Gastrocnemius medialis (tissue), 4 donors: ENCODE results near the gene STARD3.

Experiments
- CTCF ChIP-seq, 5 experiments: fragments of 450-650 bp in 3 of 5; fragments of 200-600 bp in 2 of 5; sonication (generic) in 2 of 5; IDR thresholded peaks in 4 of 5; conservative IDR thresholded peaks in 1 of 5; 1 replicate in 4 of 5; 2 replicates in 1 of 5; pipeline ENCODE4 v1.5.1; 2016 to 2019; ENCODE audit warnings: antibody characterized with exemption in 5 of 5, mild to moderate bottlenecking in 3 of 5, moderate library complexity in 3 of 5
- POLR2A ChIP-seq, 2 donors: fragments of 450-650 bp; IDR thresholded peaks; one replicate each; pipeline ENCODE4 v1.6.1; 2017; ENCODE audit warnings: antibody characterized with exemption in 2 of 2, mild to moderate bottlenecking in 2 of 2, moderate library complexity in 2 of 2

- TF ChIP-seq CTCF (IDR thresholded peaks at IDR 0.05 in 4 of 5, conservative IDR thresholded peaks at IDR 0.05 in 1 of 5) (no peak), POLR2A (IDR thresholded peaks at IDR 0.05) (no peak)
Observed at GRCh38 chr17:39640591-39641031, 3.7 kb downstream of the STARD3 start.
